HL-60 (cell line): ENCODE results near the gene TMTC4.

ENCODE experiments used
- DNase-seq, 2 experiments: peaks; one replicate each; pipeline ENCODE4 v3.0.0-alpha.2; 2010 to 2020; ENCODE audit warnings: low read depth in 1 of 2, low spot score in 1 of 2
- H3K27ac ChIP-seq: fragments of 250-450 bp; sonication (Bioruptor Pico); replicated peaks from 2 replicates; pipeline ENCODE4 v1.5.1; 2020; ENCODE audit warnings: mild to moderate bottlenecking, moderate library complexity
- H3K27me3 ChIP-seq: fragments of 250-450 bp; sonication (Bioruptor Pico); 2 replicates; pipeline ENCODE4 v1.5.1; 2021; ENCODE audit warnings: mild to moderate bottlenecking, moderate library complexity; ENCODE audit not compliant: insufficient read depth, poor library complexity, severe bottlenecking
- H3K4me3 ChIP-seq: replicated peaks from 2 replicates; pipeline ENCODE4 v1.5.1; 2011; ENCODE audit warnings: mild to moderate bottlenecking, control low read depth, low read length; ENCODE audit not compliant: insufficient read depth
- CTCF ChIP-seq: IDR thresholded peaks from one replicate; pipeline ENCODE4 v1.5.1; 2011; ENCODE audit warnings: low read length, control low read depth, inconsistent platforms; ENCODE audit not compliant: insufficient read depth
- GABPA ChIP-seq: IDR thresholded peaks from 2 replicates; pipeline ENCODE4 v1.6.1; 2012; ENCODE audit warnings: low read depth
- POLR2AphosphoS5 ChIP-seq: IDR thresholded peaks from 2 replicates; pipeline ENCODE4 v1.6.1; 2012; ENCODE audit warnings: low read depth
- REST ChIP-seq: IDR thresholded peaks from 2 replicates; pipeline ENCODE4 v1.6.1; 2012; ENCODE audit warnings: low read depth; ENCODE audit not compliant: insufficient replicate concordance
- SPI1 ChIP-seq: IDR thresholded peaks from 2 replicates; pipeline ENCODE4 v1.6.1; 2012; ENCODE audit warnings: low read depth, mild to moderate bottlenecking, borderline replicate concordance

Gene TMTC4

GRCh38 chr13:100613031-100613430, 61.6 kb downstream of the TMTC4 start:
- no peak for DNase-seq
- Histone ChIP-seq H3K27me3 (no peaks in the 10 kb centered on the region), H3K27ac (no peak overlapping the region), H3K4me3 (no peak overlapping the region)
- no peak for TF ChIP-seq CTCF
- no peak for TF ChIP-seq REST
- TF ChIP-seq POLR2AphosphoS5 = no peak
- no peak for TF ChIP-seq SPI1
- TF ChIP-seq GABPA = no peak

- TF ChIP-seq REST (no peak), GABPA (no peak), CTCF (no peak), SPI1 (no peak), POLR2AphosphoS5 (no peak)
- DNase-seq = no peak
- Histone ChIP-seq H3K4me3 (no peak overlapping the region), H3K27ac (no peak overlapping the region), H3K27me3 (no peaks in the 10 kb centered on the region)
These were observed 62.7 kb downstream of the TMTC4 start for GRCh38 chr13:100611678-100612492.

- H3K27me3 ChIP-seq = no peaks in the 10 kb centered on the region
- TF ChIP-seq SPI1 = peak; percentile 71; the same call in 1 of the 2 replicates
- TF ChIP-seq GABPA = no peak; the same call in 1 of the 2 replicates
- no peak overlapping the region for H3K4me3 ChIP-seq
- peak overlapping the region; percentile 68 for H3K27ac ChIP-seq
- peak in 1 of 2 experiments; percentile 57 for DNase-seq
These were observed 63.9 kb downstream of the TMTC4 start for GRCh38 chr13:100610391-100611347.

- Histone ChIP-seq H3K4me3 (no peak overlapping the region), H3K27ac (no peak overlapping the region; the same call in none of the 2 replicates), H3K27me3 (no peaks in the 10 kb centered on the region)
- DNase-seq = peak in 1 of 2 experiments; percentile 55
- TF ChIP-seq POLR2AphosphoS5 = no peak
These were observed 65.7 kb downstream of the TMTC4 start for GRCh38 chr13:100608906-100609305.
